HCT116 (cell line): ENCODE results near the gene TPRX1. TPM values are rescaled to one million over a fixed set of nuclear protein-coding genes. Genes with fewer than 3 reads are reported as not detected.

ENCODE experiments used
- ATAC-seq: fragments of 200-7000 bp; cut with Tn5 transposase; 2 replicates; pipeline ENCODE4 v1.9.1; 2020; ENCODE audit warnings: mild to moderate bottlenecking, moderate library complexity
- BruUV-seq: library from RNA; stranded (reverse); fragments of 400-500 nt; replicated peaks from 2 replicates; lab custom pipeline; 2021; lab: Mats Ljungman, UMichigan
- CTCF ChIA-PET: fragments of 300-600 bp; sonication (Branson Sonifier 250); formaldehyde crosslinking; loops from one replicate; lab custom pipeline; 2021; ENCODE audit warnings: antibody characterized with exemption; lab: Charles Lee
- POLR2A ChIA-PET: fragments of 300-600, 350-600 bp; sonication (Branson Sonifier 250); formaldehyde crosslinking; loops from one replicate; lab custom pipeline; 2021; ENCODE audit warnings: antibody characterized with exemption; lab: Charles Lee
- RAD21 ChIA-PET, 2 experiments: fragments of 300-600 bp; sonication (Branson Sonifier 250); formaldehyde crosslinking; loops; one replicate each; lab custom pipeline; 2023; ENCODE audit warnings: low total read pairs in 2 of 2; ENCODE audit not compliant: uncharacterized antibody in 2 of 2, unreplicated experiment in 2 of 2, low non-redundant PET in 1 of 2; lab: Charles Lee
- DNase-seq: peaks from one replicate; pipeline ENCODE4 v3.0.0-alpha.2; 2010; ENCODE audit warnings: low read depth, low spot score
- H2AFZ ChIP-seq: fragments of 200-600 bp; shearing (Covaris generic), sonication (generic); 2 replicates; pipeline ENCODE4 v1.6.1; 2017; ENCODE audit warnings: low read depth, mixed run types, mixed read lengths, antibody characterized with exemption, low read length; ENCODE audit not compliant: poor library complexity, severe bottlenecking
- H3K27ac ChIP-seq: 2 replicates; pipeline ENCODE4 v1.5.1; 2012; ENCODE audit warnings: low read depth, low read length
- H3K27me3 ChIP-seq: fragments of 200-600 bp; sonication (generic); 2 replicates; pipeline ENCODE4 v1.6.1; 2016; ENCODE audit warnings: mixed run types, low read length, mixed read lengths; ENCODE audit not compliant: insufficient read depth
- H3K36me3 ChIP-seq, 2 experiments: fragments of 200-500 bp in 1 of 2; fragments of 200-600 bp in 1 of 2; sonication (Bioruptor generic) in 1 of 2; sonication (generic) in 1 of 2; 2 replicates each; pipeline versions ENCODE4 v1.5.1 to v1.6.1; 2014 to 2016; ENCODE audit warnings: low read length in 2 of 2, inconsistent platforms in 1 of 2, mixed read lengths in 1 of 2, mixed run types in 1 of 2; ENCODE audit not compliant: insufficient read depth in 2 of 2, control insufficient read depth in 1 of 2
- H3K4me1 ChIP-seq, 2 experiments: fragments of 200-600 bp in 1 of 2; sonication (generic) in 1 of 2; 2 replicates each; pipeline versions ENCODE4 v1.5.1 to v1.6.1; 2012 to 2017; ENCODE audit warnings: low read length in 2 of 2, inconsistent platforms in 1 of 2, mild to moderate bottlenecking in 1 of 2, mixed read lengths in 1 of 2, mixed run types in 1 of 2, moderate library complexity in 1 of 2; ENCODE audit not compliant: insufficient read depth in 2 of 2, control insufficient read depth in 1 of 2
- H3K4me2 ChIP-seq: fragments of 200-600 bp; sonication (generic); 2 replicates; pipeline ENCODE4 v1.6.1; 2017; ENCODE audit warnings: mixed run types, low read length, mixed read lengths
- H3K4me3 ChIP-seq, 2 experiments: fragments of 200-600 bp in 1 of 2; sonication (generic) in 1 of 2; replicated peaks in 1 of 2; 2 replicates each; pipeline ENCODE4 v1.5.1; 2011 to 2016; ENCODE audit warnings: low read length in 2 of 2, control low read depth in 1 of 2, low read depth in 1 of 2, mild to moderate bottlenecking in 1 of 2, mixed read lengths in 1 of 2, mixed run types in 1 of 2
- H3K79me2 ChIP-seq: fragments of 200-600 bp; sonication (generic); 2 replicates; pipeline ENCODE4 v1.6.1; 2017; ENCODE audit warnings: mild to moderate bottlenecking, mixed run types, low read length, moderate library complexity, mixed read lengths; ENCODE audit not compliant: insufficient read depth
- H3K9ac ChIP-seq: fragments of 200-600 bp; sonication (generic); 2 replicates; pipeline ENCODE4 v1.6.1; 2016; ENCODE audit warnings: low read length, mixed read lengths
- H3K9me2 ChIP-seq: fragments of 200-600 bp; sonication (generic), shearing (Covaris generic); 2 replicates; pipeline ENCODE4 v1.6.1; 2017; ENCODE audit warnings: mixed run types, mild to moderate bottlenecking, moderate library complexity; ENCODE audit not compliant: insufficient read depth
- H3K9me3 ChIP-seq, 2 experiments: fragments of 200-500 bp in 1 of 2; fragments of 200-600 bp in 1 of 2; sonication (Bioruptor generic) in 1 of 2; sonication (generic) in 1 of 2; 2 replicates each; pipeline ENCODE4 v1.6.1; 2014 to 2017; ENCODE audit warnings: low read length in 2 of 2, mixed read lengths in 2 of 2, inconsistent platforms in 1 of 2, low read depth in 1 of 2, mild to moderate bottlenecking in 1 of 2, mixed run types in 1 of 2, moderate library complexity in 1 of 2; ENCODE audit not compliant: control insufficient read depth in 1 of 2, insufficient read depth in 1 of 2
- H4K20me1 ChIP-seq: fragments of 200-600 bp; sonication (generic), shearing (Covaris generic); 2 replicates; pipeline ENCODE4 v1.6.1; 2017; ENCODE audit warnings: mixed run types, mild to moderate bottlenecking, moderate library complexity; ENCODE audit not compliant: insufficient read depth
- POLR2AphosphoS5 ChIP-seq: IDR thresholded peaks from 2 replicates; pipeline ENCODE4 v1.6.1; 2011; ENCODE audit warnings: mild to moderate bottlenecking, low read depth, low read length, moderate library complexity
- SRF ChIP-seq: IDR thresholded peaks from 2 replicates; pipeline ENCODE4 v1.6.1; 2012; ENCODE audit warnings: low read depth
- ZFX ChIP-seq: fragments of 450-650 bp; IDR thresholded peaks from 2 replicates; pipeline ENCODE4 v1.6.1; 2017
- ZNF274 ChIP-seq: fragments of 200-500 bp; sonication (Bioruptor generic); IDR thresholded peaks from 2 replicates; pipeline ENCODE4 v1.6.1; 2014; ENCODE audit warnings: mild to moderate bottlenecking, low read depth, low read length, inconsistent platforms
- intact Hi-C: fragments of 100-400 bp; cut with micrococcal nuclease; formaldehyde crosslinking; loops from 2 replicates; pipeline ENCODE4 v1.10.0; 2022
- total RNA-seq: library from RNA; stranded (reverse); gene quantifications from one replicate; pipeline ENCODE4 v1.2.1, GENCODE V29; 2021; ENCODE audit not compliant: unreplicated experiment
- TF ChIP-seq, protein P1 (sequence below): IDR thresholded peaks from 2 replicates; pipeline ENCODE4 v1.6.1; 2012

TPRX1 gene
- total RNA-seq, 1 experiment from 2014 or later, result not detected

DNA sequence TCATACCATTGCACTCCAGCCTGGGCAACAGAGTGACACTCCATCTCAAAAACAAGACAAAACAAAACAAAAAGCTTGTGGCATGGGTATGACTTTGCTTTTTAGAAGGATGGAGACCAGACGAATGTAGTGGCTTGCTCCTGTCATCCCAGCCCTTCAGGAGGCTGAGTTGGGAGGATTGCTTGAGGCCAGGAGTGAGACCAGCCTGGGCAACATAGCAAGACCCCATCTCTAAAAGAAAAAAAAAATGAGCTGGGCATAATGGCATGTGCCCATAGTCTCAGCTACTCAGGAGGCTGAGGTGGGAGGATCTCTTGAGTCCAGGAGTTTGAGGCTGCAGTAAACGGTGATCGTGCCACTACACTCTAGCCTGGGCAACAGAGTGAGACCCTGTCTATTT is 42.2 kb downstream of the TPRX1 start:
- intact Hi-C loops, result no loop called here
- no peak for DNase-seq

DNA sequence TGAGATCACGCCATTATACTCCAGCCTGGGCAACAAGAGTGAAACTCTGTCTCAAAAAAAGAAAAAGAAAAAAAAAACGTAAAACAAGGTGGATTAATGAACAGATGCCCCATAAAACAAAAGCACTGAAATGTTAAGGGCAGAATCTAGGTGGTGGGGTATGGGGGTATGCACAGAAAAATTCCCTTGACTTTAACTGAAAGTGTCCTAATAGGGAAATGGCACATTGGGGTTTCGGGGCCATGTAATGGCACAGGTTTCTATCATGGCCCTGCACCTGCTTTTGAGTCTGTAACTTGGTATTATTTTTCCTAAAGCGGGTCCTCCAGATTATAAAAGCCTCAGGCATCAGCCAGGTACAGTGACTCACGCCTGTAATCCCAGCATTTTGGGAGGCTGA is 42.8 kb downstream of the TPRX1 start:
- Histone ChIP-seq H3K79me2 (no peaks in the 10 kb centered on the region), H3K27ac (no peak overlapping the region), H3K4me1 (peaks cover 0 to 7% of the 10 kb centered on the region in 2 experiments; a peak in 1 of 4 replicates), H3K36me3 (peaks cover 8 to 22% of the 10 kb centered on the region in 2 experiments; a peak in 3 of 4 replicates), H3K27me3 (no peaks in the 10 kb centered on the region), H3K9ac (no peak overlapping the region), H3K9me3 (no peaks in the 10 kb centered on the region), H4K20me1 (peaks cover 6% of the 10 kb centered on the region; the same call in 1 of the 2 replicates), H2AFZ (no peak overlapping the region), H3K9me2 (no peaks in the 10 kb centered on the region), H3K4me2 (no peak overlapping the region), H3K4me3 (no peak overlapping the region)
- no TSS peak for BruUV-seq
- DNase-seq (no peak), ATAC-seq (no peak)
- ChIA-PET CTCF (no interaction called here), RAD21 (no interaction called here), POLR2A (no interaction called here)
- intact Hi-C loops, result no loop called here
- TF ChIP-seq, protein P1, sequence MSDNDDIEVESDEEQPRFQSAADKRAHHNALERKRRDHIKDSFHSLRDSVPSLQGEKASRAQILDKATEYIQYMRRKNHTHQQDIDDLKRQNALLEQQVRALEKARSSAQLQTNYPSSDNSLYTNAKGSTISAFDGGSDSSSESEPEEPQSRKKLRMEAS, result no peak
- peak; percentile 34; the same call in 1 of the 2 replicates for TF ChIP-seq POLR2AphosphoS5

More for the DNA sequence above, 42.2 kb downstream of the TPRX1 start:
- H3K36me3 ChIP-seq, result peaks cover 3 to 16% of the 10 kb centered on the region in 2 experiments; a peak in 3 of 4 replicates
- H3K4me1 ChIP-seq, result peaks cover 0 to 7% of the 10 kb centered on the region in 2 experiments; a peak in 1 of 4 replicates
- H3K27me3 ChIP-seq, result no peaks in the 10 kb centered on the region
- no peak overlapping the region for H3K4me2 ChIP-seq
- H3K4me3 ChIP-seq, result no peak overlapping the region
- peaks cover 6% of the 10 kb centered on the region; the same call in 1 of the 2 replicates for H4K20me1 ChIP-seq
- ChIA-PET CTCF (no interaction called here), RAD21 (no interaction called here), POLR2A (no interaction called here)
- no peaks in the 10 kb centered on the region for H3K79me2 ChIP-seq
- H3K9me2 ChIP-seq, result no peaks in the 10 kb centered on the region
- TF ChIP-seq ZFX, result no peak
- TF ChIP-seq SRF, result no peak
- TF ChIP-seq ZNF274, result no peak
- H3K9me3 ChIP-seq, result no peaks in the 10 kb centered on the region
- ATAC-seq, result no peak
- no peak overlapping the region for H3K9ac ChIP-seq
- no TSS peak for BruUV-seq
- no peak overlapping the region for H3K27ac ChIP-seq
- no peak overlapping the region for H2AFZ ChIP-seq
